ENCODE data around the gene ZFP2. TPM values are rescaled to one million over a fixed set of nuclear protein-coding genes. Genes with fewer than 3 reads are reported as not detected.

Gene ZFP2
- total RNA-seq, 1 experiment from 2014 or later = not detected

GRCh38 chr5:178940569-178941360 lies 45.1 kb downstream of the ZFP2 start, which contains the start of gene ZNF454:
Gene ZNF454 (plus strand): TSS chr5:178941198. CDS start chr5:178942792, 1,594 bp downstream.
- no peak within 1 kb of the TSS for H3K4me3 ChIP-seq (ENCODE audit: low read length)
- H3K9ac ChIP-seq (ENCODE audit: low read length) = no peak within 1 kb of the TSS
- H3K79me2 ChIP-seq (ENCODE audit: low read length) = no peaks in the 10 kb centered on the region
- no peaks in the 10 kb centered on the region for H3K36me3 ChIP-seq (ENCODE audit: insufficient read depth, low read length)
- no peaks in the 10 kb centered on the region for H3K4me1 ChIP-seq (ENCODE audit: low read length)
- peaks cover 21% of the 10 kb centered on the region for H3K9me3 ChIP-seq (ENCODE audit: low read length)
- no peaks in the 10 kb centered on the region for H3K9me2 ChIP-seq (replicated peaks; ENCODE audit: insufficient read depth, low read length)
- H3K27me3 ChIP-seq (ENCODE audit: low read length) = no peaks in the 10 kb centered on the region
- no peaks in the 10 kb centered on the region for H4K20me1 ChIP-seq (ENCODE audit: insufficient read depth, low read depth, low read length)
- H3K4me2 ChIP-seq (ENCODE audit: low read depth, low read length, poor library complexity, severe bottlenecking) = no peak within 1 kb of the TSS
- H3K27ac ChIP-seq (ENCODE audit: low read length) = no peak within 1 kb of the TSS
- DNase-seq = no peak
- no peak within 1 kb of the TSS for H2AFZ ChIP-seq (ENCODE audit: low read length)

GRCh38 chr5:178941361-178941760 lies 45.6 kb downstream of the ZFP2 start:
- Histone ChIP-seq H3K9ac (ENCODE audit: low read length) (no peak overlapping the region), H3K27ac (ENCODE audit: low read length) (no peak overlapping the region), H3K4me1 (ENCODE audit: low read length) (no peaks in the 10 kb centered on the region), H3K79me2 (ENCODE audit: low read length) (no peaks in the 10 kb centered on the region), H3K9me2 (replicated peaks; ENCODE audit: insufficient read depth, low read length) (no peaks in the 10 kb centered on the region), H3K36me3 (ENCODE audit: insufficient read depth, low read length) (no peaks in the 10 kb centered on the region), H3K9me3 (ENCODE audit: low read length) (peaks cover 21% of the 10 kb centered on the region), H3K4me3 (ENCODE audit: low read length) (no peak overlapping the region), H3K27me3 (ENCODE audit: low read length) (no peaks in the 10 kb centered on the region), H4K20me1 (ENCODE audit: insufficient read depth, low read depth, low read length) (no peaks in the 10 kb centered on the region), H2AFZ (ENCODE audit: low read length) (no peak overlapping the region), H3K4me2 (ENCODE audit: low read depth, low read length, poor library complexity, severe bottlenecking) (no peak overlapping the region)
- DNase-seq = no peak

- H4K20me1 ChIP-seq (ENCODE audit: insufficient read depth, low read depth, low read length) = no peaks in the 10 kb centered on the region
- no peaks in the 10 kb centered on the region for H3K27me3 ChIP-seq (ENCODE audit: low read length)
- H3K79me2 ChIP-seq (ENCODE audit: low read length) = no peaks in the 10 kb centered on the region
- no peaks in the 10 kb centered on the region for H3K4me1 ChIP-seq (ENCODE audit: low read length)
- H2AFZ ChIP-seq (ENCODE audit: low read length) = no peak overlapping the region
- H3K4me2 ChIP-seq (ENCODE audit: low read depth, low read length, poor library complexity, severe bottlenecking) = no peak overlapping the region
- no peaks in the 10 kb centered on the region for H3K9me2 ChIP-seq (replicated peaks; ENCODE audit: insufficient read depth, low read length)
- no peak overlapping the region for H3K4me3 ChIP-seq (ENCODE audit: low read length)
- H3K9ac ChIP-seq (ENCODE audit: low read length) = no peak overlapping the region
- no peak overlapping the region for H3K27ac ChIP-seq (ENCODE audit: low read length)
- DNase-seq = no peak
- peaks cover 54% of the 10 kb centered on the region for H3K9me3 ChIP-seq (ENCODE audit: low read length)
- no peaks in the 10 kb centered on the region for H3K36me3 ChIP-seq (ENCODE audit: insufficient read depth, low read length)
These were observed 69.8 kb downstream of the ZFP2 start for GRCh38 chr5:178965465-178966055.

- Histone ChIP-seq H3K9me3 (ENCODE audit: low read length) (peaks cover 13% of the 10 kb centered on the region; the same call in 1 of the 2 replicates), H3K9me2 (replicated peaks; ENCODE audit: insufficient read depth, low read length) (no peaks in the 10 kb centered on the region), H4K20me1 (ENCODE audit: insufficient read depth, low read depth, low read length) (no peaks in the 10 kb centered on the region), H3K79me2 (ENCODE audit: low read length) (no peaks in the 10 kb centered on the region), H3K4me2 (ENCODE audit: low read depth, low read length, poor library complexity, severe bottlenecking) (no peak overlapping the region), H3K9ac (ENCODE audit: low read length) (no peak overlapping the region), H3K27me3 (ENCODE audit: low read length) (no peaks in the 10 kb centered on the region), H3K4me1 (ENCODE audit: low read length) (no peaks in the 10 kb centered on the region), H2AFZ (ENCODE audit: low read length) (no peak overlapping the region), H3K4me3 (ENCODE audit: low read length) (no peak overlapping the region), H3K27ac (ENCODE audit: low read length) (no peak overlapping the region), H3K36me3 (ENCODE audit: insufficient read depth, low read length) (no peaks in the 10 kb centered on the region)
- DNase-seq = no peak
These were observed 85.7 kb downstream of the ZFP2 start for GRCh38 chr5:178981381-178981780.

Other genes with a start within 250 kb of the ZFP2 start
- 16.1 and 19.3 TPM in 2 replicates for gene ZNF354A, start 165.3 kb upstream of the ZFP2 start, total RNA-seq (2014; rRNA removed; shearing (Covaris generic); ENCODE audit: low replicate concordance)
- gene ZNF354B, start 36.0 kb upstream of the ZFP2 start, total RNA-seq (2014; rRNA removed; shearing (Covaris generic); ENCODE audit: low replicate concordance) = 2.2 and 3.4 TPM in 2 replicates
- gene ZNF454, start 45.3 kb downstream of the ZFP2 start, total RNA-seq (2014; rRNA removed; shearing (Covaris generic); ENCODE audit: low replicate concordance) = not detected in 2 replicates
- gene GRM6, start 99.4 kb downstream of the ZFP2 start, total RNA-seq (2014; rRNA removed; shearing (Covaris generic); ENCODE audit: low replicate concordance) = not detected in 2 replicates
- not detected in 2 replicates for gene ZNF879, start 127.9 kb downstream of the ZFP2 start, total RNA-seq (2014; rRNA removed; shearing (Covaris generic); ENCODE audit: low replicate concordance)
- gene ZNF354C, start 164.5 kb downstream of the ZFP2 start, total RNA-seq (2014; rRNA removed; shearing (Covaris generic); ENCODE audit: low replicate concordance) = not detected in 2 replicates